ENCODE results near the gene ALDH8A1. TPM values are rescaled to one million over a fixed set of nuclear protein-coding genes. Genes with fewer than 3 reads are reported as not detected.

The ALDH8A1 gene
- total RNA-seq, 2 experiments from 2014 or later, result not detected

- POLR2A ChIA-PET, result interaction anchor here (0.5 to 1.2 kb wide), 5 partner anchors 10 to 781 kb away, joined by 3 to 5 read pairs (median 3); no protein-coding TSS in a partner anchor
- Histone ChIP-seq H3K9me2 (ENCODE audit: insufficient read depth, low read length) (no peaks in the 10 kb centered on the region), H3K9me3 (ENCODE audit: low read length) (no peaks in the 10 kb centered on the region), H4K20me1 (ENCODE audit: insufficient read depth, low read length) (no peaks in the 10 kb centered on the region), H2AFZ (ENCODE audit: low read length) (no peak overlapping the region), H3K36me3 (ENCODE audit: insufficient read depth, low read length) (no peaks in the 10 kb centered on the region), H3K4me2 (ENCODE audit: low read length) (no peak overlapping the region), H3K4me3 (ENCODE audit: low read depth, low read length, poor library complexity, severe bottlenecking) (no peak overlapping the region), H3K27ac (ENCODE audit: low read depth, low read length, poor library complexity, severe bottlenecking) (no peak overlapping the region), H3K79me2 (ENCODE audit: insufficient read depth, low read depth, low read length) (no peaks in the 10 kb centered on the region), H3K4me1 (ENCODE audit: insufficient read depth, low read length, poor library complexity, severe bottlenecking) (no peaks in the 10 kb centered on the region)
- intact Hi-C loops (cut with micrococcal nuclease; ENCODE audit: unreplicated experiment), result no loop called here
- no TSS peak for BruUV-seq (replicated peaks)
- TF ChIP-seq, protein P1, sequence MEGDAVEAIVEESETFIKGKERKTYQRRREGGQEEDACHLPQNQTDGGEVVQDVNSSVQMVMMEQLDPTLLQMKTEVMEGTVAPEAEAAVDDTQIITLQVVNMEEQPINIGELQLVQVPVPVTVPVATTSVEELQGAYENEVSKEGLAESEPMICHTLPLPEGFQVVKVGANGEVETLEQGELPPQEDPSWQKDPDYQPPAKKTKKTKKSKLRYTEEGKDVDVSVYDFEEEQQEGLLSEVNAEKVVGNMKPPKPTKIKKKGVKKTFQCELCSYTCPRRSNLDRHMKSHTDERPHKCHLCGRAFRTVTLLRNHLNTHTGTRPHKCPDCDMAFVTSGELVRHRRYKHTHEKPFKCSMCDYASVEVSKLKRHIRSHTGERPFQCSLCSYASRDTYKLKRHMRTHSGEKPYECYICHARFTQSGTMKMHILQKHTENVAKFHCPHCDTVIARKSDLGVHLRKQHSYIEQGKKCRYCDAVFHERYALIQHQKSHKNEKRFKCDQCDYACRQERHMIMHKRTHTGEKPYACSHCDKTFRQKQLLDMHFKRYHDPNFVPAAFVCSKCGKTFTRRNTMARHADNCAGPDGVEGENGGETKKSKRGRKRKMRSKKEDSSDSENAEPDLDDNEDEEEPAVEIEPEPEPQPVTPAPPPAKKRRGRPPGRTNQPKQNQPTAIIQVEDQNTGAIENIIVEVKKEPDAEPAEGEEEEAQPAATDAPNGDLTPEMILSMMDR (conservative IDR thresholded peaks at IDR 0.05; ENCODE audit: low read length), result no peak
- TF ChIP-seq EZH2phosphoT487 (IDR thresholded peaks at IDR 0.05; ENCODE audit: borderline replicate concordance, low read depth, low read length), result no peak
- CTCF ChIA-PET (ENCODE audit: unreplicated experiment), result no interaction called here
- no peak for DNase-seq (ENCODE audit: low spot score)
Observed at GRCh38 chr6:134918418-134918961, 31.4 kb downstream of the ALDH8A1 start.

- Histone ChIP-seq H2AFZ (ENCODE audit: low read length) (no peak overlapping the region), H3K4me3 (ENCODE audit: low read depth, low read length, poor library complexity, severe bottlenecking) (no peak overlapping the region), H3K9me3 (ENCODE audit: low read length) (no peaks in the 10 kb centered on the region), H3K9me2 (ENCODE audit: insufficient read depth, low read length) (no peaks in the 10 kb centered on the region), H3K79me2 (ENCODE audit: insufficient read depth, low read depth, low read length) (no peaks in the 10 kb centered on the region), H3K4me2 (ENCODE audit: low read length) (no peak overlapping the region), H3K36me3 (ENCODE audit: insufficient read depth, low read length) (no peaks in the 10 kb centered on the region), H3K27ac (ENCODE audit: low read depth, low read length, poor library complexity, severe bottlenecking) (no peak overlapping the region), H3K4me1 (ENCODE audit: insufficient read depth, low read length, poor library complexity, severe bottlenecking) (no peaks in the 10 kb centered on the region), H4K20me1 (ENCODE audit: insufficient read depth, low read length) (no peaks in the 10 kb centered on the region)
- ChIA-PET POLR2A (no interaction called here), CTCF (ENCODE audit: unreplicated experiment) (no interaction called here)
- intact Hi-C loops (cut with micrococcal nuclease; ENCODE audit: unreplicated experiment), result no loop called here
- DNase-seq (ENCODE audit: low spot score), result no peak
- TF ChIP-seq, protein P1 (conservative IDR thresholded peaks at IDR 0.05; ENCODE audit: low read length), result no peak
- no peak for TF ChIP-seq EZH2phosphoT487 (IDR thresholded peaks at IDR 0.05; ENCODE audit: borderline replicate concordance, low read depth, low read length)
- no TSS peak for BruUV-seq (replicated peaks)
Observed at GRCh38 chr6:134911547-134911946, 38.4 kb downstream of the ALDH8A1 start.

GRCh38 chr6:134910593-134910935 lies 39.3 kb downstream of the ALDH8A1 start:
- Histone ChIP-seq H3K4me1 (ENCODE audit: insufficient read depth, low read length, poor library complexity, severe bottlenecking) (no peaks in the 10 kb centered on the region), H3K27ac (ENCODE audit: low read depth, low read length, poor library complexity, severe bottlenecking) (no peak overlapping the region), H3K9me3 (ENCODE audit: low read length) (no peaks in the 10 kb centered on the region), H3K79me2 (ENCODE audit: insufficient read depth, low read depth, low read length) (no peaks in the 10 kb centered on the region), H3K9me2 (ENCODE audit: insufficient read depth, low read length) (no peaks in the 10 kb centered on the region), H2AFZ (ENCODE audit: low read length) (no peak overlapping the region; the same call in 1 of the 2 replicates), H3K4me3 (ENCODE audit: low read depth, low read length, poor library complexity, severe bottlenecking) (no peak overlapping the region), H3K36me3 (ENCODE audit: insufficient read depth, low read length) (no peaks in the 10 kb centered on the region), H3K4me2 (ENCODE audit: low read length) (no peak overlapping the region), H4K20me1 (ENCODE audit: insufficient read depth, low read length) (no peaks in the 10 kb centered on the region)
- DNase-seq (ENCODE audit: low spot score), result no peak
- intact Hi-C loops (cut with micrococcal nuclease; ENCODE audit: unreplicated experiment), result no loop called here
- POLR2A ChIA-PET, result interaction anchor here (1.2 kb wide), 1 partner anchor 18 kb away, joined by 4 read pairs; no protein-coding TSS in a partner anchor
- CTCF ChIA-PET (ENCODE audit: unreplicated experiment), result no interaction called here
- no peak for TF ChIP-seq EZH2phosphoT487 (IDR thresholded peaks at IDR 0.05; ENCODE audit: borderline replicate concordance, low read depth, low read length)
- TF ChIP-seq, protein P1 (conservative IDR thresholded peaks at IDR 0.05; ENCODE audit: low read length), result no peak
- BruUV-seq (replicated peaks), result no TSS peak

All from OCI-LY7 (cell line).